Colonic mucosa (tissue), 4 donors: ENCODE data around the gene CFAP61. TPM values are rescaled to one million over a fixed set of nuclear protein-coding genes. Genes with fewer than 3 reads are reported as not detected.

Experiments used
- DNase-seq: peaks from one replicate; pipeline ENCODE4 v3.0.0-alpha.2; 2020
- H3K27ac ChIP-seq: fragments of 200-600 bp; one replicate; pipeline ENCODE4 v1.8.0; 2021
- H3K27me3 ChIP-seq: fragments of 200-600 bp; one replicate; pipeline ENCODE4 v1.8.0; 2021
- H3K36me3 ChIP-seq: fragments of 200-600 bp; one replicate; pipeline ENCODE4 v1.8.0; 2021
- H3K4me1 ChIP-seq: fragments of 200-600 bp; one replicate; pipeline ENCODE4 v1.8.0; 2021; ENCODE audit warnings: mild to moderate bottlenecking
- H3K4me3 ChIP-seq: fragments of 200-600 bp; one replicate; pipeline ENCODE4 v1.8.0; 2021
- H3K9ac ChIP-seq, 2 donors: one replicate each; pipeline ENCODE4 v1.7.0; 2013; ENCODE audit warnings: control low read depth in 2 of 2, low read depth in 2 of 2, low read length in 2 of 2
- H3K9me3 ChIP-seq: fragments of 200-600 bp; one replicate; pipeline ENCODE4 v1.8.0; 2021
- intact Hi-C: fragments of 100-400 bp; cut with DNase I; formaldehyde crosslinking; loops from one replicate; pipeline ENCODE4 v1.14.1; 2022
- total RNA-seq, 2 donors: library from RNA; stranded (reverse); fragmentation: NEBNext Ultra II Directional in 1 of 2; extraction: Animal tissue kit (Norgen Biotek cat#: 25700) in 1 of 2; gene quantifications; one replicate each; pipeline ENCODE4 v1.2.1, GENCODE V29; 2021
- TF ChIP-seq, protein P1 (sequence below): fragments of 200-600 bp; IDR thresholded peaks from one replicate; pipeline ENCODE4 v1.8.0; 2022; ENCODE audit warnings: antibody characterized with exemption, mild to moderate bottlenecking
- donor health status: healthy.
- donor health status: DM: no; HTN: no; CAD: no.
- donor health status: DM: no; HTN: no; CAD: no.

The CFAP61 gene
- total RNA-seq, 2 donors from 2014 or later: 0.32 TPM; not detected in 1

DNA sequence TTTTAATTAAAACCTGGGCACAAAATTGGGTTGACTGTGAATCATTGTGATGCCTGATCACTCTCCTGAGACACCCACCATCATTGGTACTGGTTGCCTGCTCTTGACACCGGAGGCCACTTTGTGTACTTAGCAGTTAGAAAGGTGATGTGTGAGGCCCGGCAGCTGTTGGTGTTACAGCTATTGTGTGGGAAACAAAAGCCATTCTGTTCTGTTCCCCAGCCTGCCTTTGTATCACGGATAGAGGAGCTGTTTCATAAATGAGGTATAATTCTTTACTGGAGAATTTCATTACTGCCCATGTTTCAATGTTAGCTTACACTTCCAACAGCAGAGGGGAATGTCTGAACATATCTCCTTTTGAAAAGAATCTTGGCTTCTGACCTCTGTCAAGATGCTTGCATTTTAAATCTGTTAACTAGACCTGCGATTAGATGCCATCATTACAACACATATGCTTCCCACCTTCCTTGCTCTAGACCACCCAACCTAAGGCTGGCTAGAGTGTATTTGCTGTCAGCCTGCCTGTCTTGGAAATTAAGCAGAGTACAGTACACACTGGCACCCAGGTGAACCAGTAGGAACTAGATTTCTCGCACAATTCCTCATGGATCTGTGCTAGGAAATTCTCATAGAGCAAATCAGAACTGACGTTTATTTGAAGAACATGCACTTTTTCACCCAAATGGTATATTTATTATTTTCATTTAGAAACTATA is 173.2 kb downstream of the CFAP61 start:
- no peaks in the 10 kb centered on the region for H3K36me3 ChIP-seq
- TF ChIP-seq, protein P1, sequence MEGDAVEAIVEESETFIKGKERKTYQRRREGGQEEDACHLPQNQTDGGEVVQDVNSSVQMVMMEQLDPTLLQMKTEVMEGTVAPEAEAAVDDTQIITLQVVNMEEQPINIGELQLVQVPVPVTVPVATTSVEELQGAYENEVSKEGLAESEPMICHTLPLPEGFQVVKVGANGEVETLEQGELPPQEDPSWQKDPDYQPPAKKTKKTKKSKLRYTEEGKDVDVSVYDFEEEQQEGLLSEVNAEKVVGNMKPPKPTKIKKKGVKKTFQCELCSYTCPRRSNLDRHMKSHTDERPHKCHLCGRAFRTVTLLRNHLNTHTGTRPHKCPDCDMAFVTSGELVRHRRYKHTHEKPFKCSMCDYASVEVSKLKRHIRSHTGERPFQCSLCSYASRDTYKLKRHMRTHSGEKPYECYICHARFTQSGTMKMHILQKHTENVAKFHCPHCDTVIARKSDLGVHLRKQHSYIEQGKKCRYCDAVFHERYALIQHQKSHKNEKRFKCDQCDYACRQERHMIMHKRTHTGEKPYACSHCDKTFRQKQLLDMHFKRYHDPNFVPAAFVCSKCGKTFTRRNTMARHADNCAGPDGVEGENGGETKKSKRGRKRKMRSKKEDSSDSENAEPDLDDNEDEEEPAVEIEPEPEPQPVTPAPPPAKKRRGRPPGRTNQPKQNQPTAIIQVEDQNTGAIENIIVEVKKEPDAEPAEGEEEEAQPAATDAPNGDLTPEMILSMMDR: no peak
- H3K27ac ChIP-seq: no peak overlapping the region
- H3K4me3 ChIP-seq: no peak overlapping the region
- no peaks in the 10 kb centered on the region for H3K9me3 ChIP-seq
- no peaks in the 10 kb centered on the region for H3K4me1 ChIP-seq
- no peak for DNase-seq
- H3K27me3 ChIP-seq: no peaks in the 10 kb centered on the region
- H3K9ac ChIP-seq: no peak overlapping the region
- intact Hi-C loops: no loop called here

DNA sequence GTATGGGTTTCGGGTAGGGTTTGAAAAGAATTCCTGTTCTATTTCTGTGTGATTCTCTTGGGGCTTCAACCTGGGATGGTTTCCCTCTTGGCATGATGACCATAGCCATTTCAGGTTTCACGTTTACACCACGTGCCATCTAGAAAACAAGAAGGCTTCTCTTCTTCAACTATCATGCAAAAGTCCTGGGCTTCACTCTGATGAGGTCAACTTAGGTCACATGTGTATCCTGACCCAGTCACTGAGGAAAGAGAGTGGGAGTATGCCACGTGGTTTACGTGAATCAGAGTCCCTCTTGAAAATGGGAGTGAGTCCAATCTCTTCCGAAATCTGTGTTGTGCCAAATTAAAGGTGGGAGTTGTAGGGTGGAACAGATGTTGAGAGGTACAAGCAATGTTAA is 174.2 kb downstream of the CFAP61 start:
- Histone ChIP-seq H3K27me3 (no peaks in the 10 kb centered on the region), H3K36me3 (no peaks in the 10 kb centered on the region), H3K4me3 (no peak overlapping the region), H3K9me3 (no peaks in the 10 kb centered on the region), H3K27ac (no peak overlapping the region), H3K9ac (no peak overlapping the region), H3K4me1 (no peaks in the 10 kb centered on the region)
- TF ChIP-seq, protein P1: no peak
- intact Hi-C loops: no loop called here
- no peak for DNase-seq

DNA sequence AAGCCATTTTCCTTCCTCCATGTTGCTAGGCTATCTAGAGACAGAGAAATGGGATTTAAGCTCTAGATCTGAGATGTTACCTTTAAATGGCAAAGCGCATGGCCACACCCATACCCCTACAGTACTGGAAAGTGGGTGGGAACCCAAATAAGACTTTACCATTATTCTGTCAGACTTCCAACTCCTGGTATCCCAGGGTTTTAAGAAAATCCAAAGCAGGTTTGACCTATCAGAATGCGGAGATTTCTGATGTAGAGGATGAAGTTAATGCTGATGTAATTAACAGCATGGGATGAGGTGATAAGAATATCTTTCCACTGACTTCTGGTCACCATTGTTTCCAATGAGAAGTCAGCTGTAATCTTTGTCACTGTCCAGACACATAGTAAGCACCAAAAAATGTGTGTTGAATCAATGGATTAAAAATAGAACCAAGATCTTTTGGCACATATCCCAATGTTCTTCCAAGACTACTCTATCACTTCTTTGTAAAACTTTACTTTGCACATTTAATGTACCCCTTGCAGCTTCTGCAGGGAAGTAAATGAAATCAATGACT is 174.8 kb downstream of the CFAP61 start:
- no peaks in the 10 kb centered on the region for H3K4me1 ChIP-seq
- H3K9me3 ChIP-seq: no peaks in the 10 kb centered on the region
- H3K36me3 ChIP-seq: no peaks in the 10 kb centered on the region
- no peak overlapping the region for H3K9ac ChIP-seq
- H3K27me3 ChIP-seq: no peaks in the 10 kb centered on the region
- no peak overlapping the region for H3K4me3 ChIP-seq
- no peak for DNase-seq
- H3K27ac ChIP-seq: no peak overlapping the region
- TF ChIP-seq, protein P1: no peak
- intact Hi-C loops: no loop called here

DNA sequence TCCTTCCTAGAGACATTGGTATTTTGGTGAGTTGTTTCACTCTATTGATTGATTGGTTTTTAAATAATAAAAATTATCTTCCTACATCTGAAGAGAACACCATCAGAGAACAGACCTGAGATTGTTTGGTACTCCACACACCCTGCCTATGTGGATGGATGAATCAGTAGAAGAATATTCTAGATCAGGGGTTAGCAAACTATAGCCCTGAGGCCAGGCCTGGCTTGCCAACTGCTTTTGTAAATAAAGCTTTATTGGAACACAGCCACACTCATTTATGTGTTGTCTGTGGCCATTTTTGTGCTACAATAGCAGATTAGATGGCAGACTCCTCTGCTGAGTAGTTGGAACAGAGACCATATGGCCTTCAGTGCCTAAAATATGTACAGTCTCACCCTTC is 176.0 kb downstream of the CFAP61 start:
- no peak for DNase-seq
- no peak overlapping the region for H3K27ac ChIP-seq
- H3K9me3 ChIP-seq: no peaks in the 10 kb centered on the region
- no peak overlapping the region for H3K9ac ChIP-seq
- no peak overlapping the region for H3K4me3 ChIP-seq
- TF ChIP-seq, protein P1: no peak
- no peaks in the 10 kb centered on the region for H3K36me3 ChIP-seq
- no peaks in the 10 kb centered on the region for H3K4me1 ChIP-seq
- H3K27me3 ChIP-seq: no peaks in the 10 kb centered on the region
- intact Hi-C loops: no loop called here

DNA sequence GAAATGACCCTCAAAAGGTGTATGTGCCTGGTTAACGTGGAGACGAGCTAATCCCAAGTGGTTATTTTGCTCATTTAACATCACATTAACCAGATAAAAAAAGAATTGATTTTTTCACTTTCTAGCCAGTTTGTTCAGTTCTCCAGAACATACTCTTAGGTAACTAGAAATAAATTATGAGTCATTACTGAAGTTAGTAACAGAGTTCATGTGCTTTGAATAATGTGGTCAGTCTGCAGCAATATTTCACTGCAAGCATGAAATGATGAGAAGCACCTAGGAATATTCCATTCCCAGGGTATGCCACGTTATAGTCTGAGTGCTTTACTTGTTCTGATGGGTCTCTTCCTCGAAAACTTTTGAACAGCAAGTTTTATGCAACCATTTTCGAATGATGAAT is 177.3 kb downstream of the CFAP61 start:
- intact Hi-C loops: no loop called here
- H3K27me3 ChIP-seq: no peaks in the 10 kb centered on the region
- H3K27ac ChIP-seq: no peak overlapping the region
- H3K4me3 ChIP-seq: no peak overlapping the region
- H3K9me3 ChIP-seq: no peaks in the 10 kb centered on the region
- DNase-seq: no peak
- no peak overlapping the region for H3K9ac ChIP-seq
- no peaks in the 10 kb centered on the region for H3K36me3 ChIP-seq
- no peaks in the 10 kb centered on the region for H3K4me1 ChIP-seq
- TF ChIP-seq, protein P1: no peak
